ENCODE measurements around the gene DISP2. TPM values are rescaled to one million over a fixed set of nuclear protein-coding genes. Genes with fewer than 3 reads are reported as not detected.

The DISP2 gene
- total RNA-seq, 2 experiments from 2014 or later: 0.02 to 0.05 TPM

DNA sequence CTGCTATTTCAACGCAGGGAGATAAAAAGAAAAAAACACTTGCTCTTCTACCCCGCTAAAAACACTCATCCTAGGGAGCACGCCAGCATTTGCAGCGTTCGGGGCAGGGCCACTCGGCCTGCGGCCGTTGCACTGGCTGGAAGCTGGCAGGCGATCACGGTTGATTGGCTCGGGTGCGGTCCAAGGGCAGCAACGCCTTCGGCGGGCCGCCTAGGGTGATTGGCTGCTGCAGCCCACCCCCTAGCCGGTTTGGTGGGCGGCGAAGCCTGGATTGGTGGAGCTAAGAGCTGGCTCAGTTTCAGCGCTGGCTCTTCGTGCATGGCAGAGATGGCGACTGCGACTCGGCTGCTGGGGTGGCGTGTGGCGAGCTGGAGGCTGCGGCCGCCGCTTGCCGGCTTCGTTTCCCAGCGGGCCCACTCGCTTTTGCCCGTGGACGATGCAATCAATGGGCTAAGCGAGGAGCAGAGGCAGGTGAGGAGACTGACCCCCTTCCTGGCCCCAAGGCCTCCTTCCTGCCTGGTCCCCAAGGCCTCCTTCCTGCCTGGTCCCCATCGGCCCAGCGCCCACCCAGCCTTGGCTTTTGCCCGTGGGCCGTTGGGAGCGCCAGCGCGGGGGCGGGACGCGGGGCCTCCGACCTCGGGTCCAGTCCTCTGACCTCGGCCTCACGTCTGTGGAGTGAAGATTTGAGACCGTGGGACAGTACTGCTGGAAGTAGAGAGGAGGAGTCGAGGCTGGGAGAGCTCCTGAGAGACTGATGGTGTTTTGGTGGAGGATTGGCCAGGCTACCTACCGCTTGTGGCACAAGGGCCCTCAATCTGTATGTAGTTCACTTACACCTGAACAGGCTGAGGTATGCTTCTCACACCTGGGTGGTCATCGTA lies 47.7 kb downstream of the DISP2 start, which contains the start of gene IVD:
Gene IVD (plus strand): TSS at position 295 of the 881 bp plus-strand sequence. CDS start 33 bp downstream, at position 328.
- Mint-ChIP-seq H3K4me3 (peak within 1 kb of the TSS; percentile 69), H3K4me1 (ENCODE audit: low read depth) (peaks cover 49% of the 10 kb centered on the region), H3K9me3 (no peaks in the 10 kb centered on the region), H3K27ac (peak within 1 kb of the TSS; percentile 65), H3K36me3 (peaks cover 15% of the 10 kb centered on the region), H3K27me3 (no peaks in the 10 kb centered on the region)
- ChIA-PET CTCF (interaction anchor here (0.9 to 3.4 kb wide), 8 partner anchors 16 to 131 kb away, joined by 3 to 15 read pairs (median 4); partner anchors contain the start of gene PLCB2), POLR2A (interaction anchor here (1.0 to 1.8 kb wide), 6 partner anchors 11 to 98 kb away, joined by 3 to 6 read pairs (median 4); partner anchors contain the start of genes KNSTRN and PLCB2)
- DNase-seq: peak; percentile 95
- intact Hi-C loops (cut with micrococcal nuclease): loop anchor here (1.0 to 10.0 kb wide), 4 partner anchors 23 to 289 kb away; partner anchors contain the start of genes BAHD1, KNSTRN and RAD51

DNA sequence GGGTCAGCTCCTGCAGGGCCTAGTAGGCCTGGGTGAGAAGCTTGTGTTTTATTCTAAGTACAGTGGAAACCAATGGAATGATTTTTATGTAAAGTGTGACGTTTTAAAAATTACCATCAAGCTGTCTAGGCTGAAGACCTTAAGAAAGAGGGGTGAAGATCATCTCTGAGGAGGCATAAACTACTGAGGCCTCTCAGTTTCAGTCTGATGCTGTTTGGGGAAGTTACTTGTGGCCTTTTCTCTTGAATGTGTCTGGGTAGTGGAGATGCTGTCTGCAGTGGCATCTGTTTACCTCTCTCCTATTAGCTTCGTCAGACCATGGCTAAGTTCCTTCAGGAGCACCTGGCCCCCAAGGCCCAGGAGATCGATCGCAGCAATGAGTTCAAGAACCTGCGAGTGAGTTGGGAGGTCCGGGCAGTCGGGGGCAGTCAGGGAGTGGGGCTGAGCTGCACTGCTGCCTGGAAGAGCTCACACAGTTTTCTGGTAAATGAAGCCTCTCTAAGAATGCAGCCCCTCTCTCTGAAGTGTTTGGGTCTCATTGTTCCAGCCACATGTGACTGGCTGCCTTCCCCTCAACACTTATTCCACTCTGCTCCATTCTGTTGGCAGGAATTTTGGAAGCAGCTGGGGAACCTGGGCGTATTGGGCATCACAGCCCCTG lies 49.4 kb downstream of the DISP2 start:
- ChIA-PET CTCF (interaction anchor here (0.6 to 3.4 kb wide), 6 partner anchors 15 to 99 kb away, joined by 3 to 15 read pairs (median 9); partner anchors contain the start of gene PLCB2), POLR2A (interaction anchor here (1.8 kb wide), 1 partner anchor 25 kb away, joined by 4 read pairs; the partner anchor contains the start of gene KNSTRN)
- intact Hi-C loops (cut with micrococcal nuclease): loop anchor here (10.0 kb wide), 1 partner anchor 287 kb away; the partner anchor contains the start of gene RAD51
- Mint-ChIP-seq H3K9me3 (no peaks in the 10 kb centered on the region), H3K4me3 (peak overlapping the region; percentile 29), H3K27me3 (no peaks in the 10 kb centered on the region), H3K4me1 (ENCODE audit: low read depth) (peaks cover 49% of the 10 kb centered on the region), H3K36me3 (peaks cover 31% of the 10 kb centered on the region), H3K27ac (peak overlapping the region; percentile 40)
- DNase-seq: no peak

DNA sequence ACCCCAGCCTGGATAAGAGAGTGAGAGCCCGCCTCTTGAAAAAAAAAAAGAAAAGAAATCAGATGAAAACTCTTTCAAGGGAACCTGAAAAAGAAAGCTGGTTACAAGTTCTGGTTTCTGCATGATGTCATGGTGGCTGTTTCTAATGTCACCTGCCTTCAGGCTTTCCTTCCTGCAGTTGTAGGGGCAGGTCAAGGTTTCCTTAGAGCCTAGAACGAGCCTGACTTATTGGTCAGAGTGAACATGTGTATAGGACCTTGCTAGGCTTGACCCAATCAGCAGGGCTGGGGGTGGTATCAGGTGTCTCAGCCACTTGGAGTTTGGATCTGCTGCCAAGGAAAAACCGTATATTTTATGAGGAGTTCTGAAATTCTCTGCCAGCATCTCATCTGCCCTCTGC lies 51.3 kb downstream of the DISP2 start:
- Mint-ChIP-seq H3K9me3 (no peaks in the 10 kb centered on the region), H3K4me1 (ENCODE audit: low read depth) (peaks cover 42% of the 10 kb centered on the region), H3K27me3 (no peaks in the 10 kb centered on the region), H3K36me3 (peaks cover 39% of the 10 kb centered on the region), H3K4me3 (no peak overlapping the region), H3K27ac (no peak overlapping the region)
- POLR2A ChIA-PET: interaction anchor here (0.7 to 0.9 kb wide), 2 partner anchors 9 to 87 kb away, joined by 3 read pairs; no protein-coding TSS in a partner anchor
- intact Hi-C loops (cut with micrococcal nuclease): loop anchor here (10.0 kb wide), 1 partner anchor 285 kb away; the partner anchor contains the start of gene RAD51
- CTCF ChIA-PET: no interaction called here
- no peak for DNase-seq

DNA sequence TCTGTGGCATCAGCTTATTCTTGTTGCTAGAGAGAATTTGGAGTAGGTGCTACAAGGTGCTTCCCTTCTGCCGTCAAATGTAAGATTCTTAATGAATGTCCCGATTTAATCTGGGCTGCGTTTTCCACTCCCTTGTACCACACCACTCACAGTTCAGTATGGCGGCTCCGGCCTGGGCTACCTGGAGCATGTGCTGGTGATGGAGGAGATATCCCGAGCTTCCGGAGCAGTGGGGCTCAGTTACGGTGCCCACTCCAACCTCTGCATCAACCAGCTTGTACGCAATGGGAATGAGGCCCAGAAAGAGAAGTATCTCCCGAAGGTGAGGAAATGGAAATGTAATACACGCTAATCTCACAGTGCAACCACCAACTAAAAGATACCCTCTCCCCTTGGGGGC lies 52.5 kb downstream of the DISP2 start:
- CTCF ChIA-PET: interaction anchor here (0.6 to 1.3 kb wide), 2 partner anchors 73 to 1719 kb away, joined by 3 to 4 read pairs; no protein-coding TSS in a partner anchor
- POLR2A ChIA-PET: interaction anchor here (0.6 to 1.1 kb wide), 2 partner anchors 12 to 47 kb away, joined by 3 read pairs; no protein-coding TSS in a partner anchor
- Mint-ChIP-seq H3K4me3 (no peak overlapping the region), H3K36me3 (peaks cover 44% of the 10 kb centered on the region), H3K27me3 (no peaks in the 10 kb centered on the region), H3K27ac (no peak overlapping the region), H3K9me3 (no peaks in the 10 kb centered on the region), H3K4me1 (ENCODE audit: low read depth) (peaks cover 31% of the 10 kb centered on the region)
- intact Hi-C loops (cut with micrococcal nuclease): no loop called here
- DNase-seq: no peak

DNA sequence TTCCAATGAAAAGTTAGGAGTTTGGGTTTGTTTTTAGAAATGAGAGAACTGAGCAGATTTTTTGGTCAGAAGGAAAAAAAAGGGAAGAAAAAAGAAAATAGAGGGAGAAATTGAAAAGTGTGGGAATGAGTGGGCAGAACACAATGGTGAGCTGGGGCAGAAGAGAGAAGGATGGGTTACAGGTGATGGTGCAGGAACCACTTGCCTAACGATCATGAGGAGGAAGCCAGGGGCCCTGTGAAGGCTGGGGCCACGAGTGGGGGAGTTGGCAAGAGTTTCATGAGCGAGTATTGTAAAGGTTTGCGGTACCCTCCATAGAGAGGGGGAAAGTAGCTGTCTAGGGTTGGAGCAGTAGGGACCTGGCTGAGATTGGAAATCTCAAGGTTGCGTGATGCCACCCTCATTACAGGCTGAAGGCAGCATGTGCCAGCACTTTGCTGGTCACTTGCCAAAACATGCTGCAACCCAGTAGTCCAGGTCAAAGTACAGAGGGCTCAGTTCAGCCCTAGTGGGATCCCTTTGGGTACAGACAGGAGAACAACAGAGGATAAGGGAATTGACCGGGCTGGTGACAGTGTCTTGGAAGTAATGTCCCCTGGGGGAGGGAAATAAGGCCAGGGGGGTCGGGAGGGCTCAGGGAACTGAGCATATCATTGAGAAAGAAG lies 54.2 kb downstream of the DISP2 start:
- Mint-ChIP-seq H3K4me3 (no peak overlapping the region), H3K4me1 (ENCODE audit: low read depth) (peaks cover 21% of the 10 kb centered on the region), H3K27me3 (no peaks in the 10 kb centered on the region), H3K36me3 (peaks cover 44% of the 10 kb centered on the region), H3K27ac (no peak overlapping the region), H3K9me3 (no peaks in the 10 kb centered on the region)
- DNase-seq: no peak
- intact Hi-C loops (cut with micrococcal nuclease): no loop called here
- POLR2A ChIA-PET: no interaction called here
- CTCF ChIA-PET: no interaction called here

DNA sequence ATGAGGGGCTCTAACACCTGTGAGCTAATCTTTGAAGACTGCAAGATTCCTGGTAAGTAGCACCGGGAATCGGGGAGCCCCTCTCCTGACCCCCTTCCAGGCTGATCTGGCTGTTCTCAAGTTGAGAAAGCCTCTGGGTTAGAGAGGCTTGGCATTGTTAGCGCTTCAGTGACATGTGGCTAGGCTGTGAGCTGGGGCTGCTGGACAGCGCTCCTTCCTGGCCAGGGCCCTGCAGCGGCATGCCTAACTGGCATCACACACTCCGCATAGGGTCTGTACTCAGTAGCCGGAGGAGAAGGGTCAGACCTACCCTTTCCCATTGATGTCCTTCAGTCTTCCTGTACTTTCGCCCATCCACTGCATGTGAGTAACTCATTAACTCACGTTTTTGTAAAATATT lies 55.0 kb downstream of the DISP2 start:
- intact Hi-C loops (cut with micrococcal nuclease): no loop called here
- ChIA-PET CTCF (no interaction called here), POLR2A (no interaction called here)
- H3K4me1 Mint-ChIP-seq (ENCODE audit: low read depth): peaks cover 17% of the 10 kb centered on the region
- H3K27ac Mint-ChIP-seq: no peak overlapping the region
- H3K9me3 Mint-ChIP-seq: no peaks in the 10 kb centered on the region
- no peak overlapping the region for H3K4me3 Mint-ChIP-seq
- peaks cover 42% of the 10 kb centered on the region for H3K36me3 Mint-ChIP-seq
- no peaks in the 10 kb centered on the region for H3K27me3 Mint-ChIP-seq
- DNase-seq: no peak

DNA sequence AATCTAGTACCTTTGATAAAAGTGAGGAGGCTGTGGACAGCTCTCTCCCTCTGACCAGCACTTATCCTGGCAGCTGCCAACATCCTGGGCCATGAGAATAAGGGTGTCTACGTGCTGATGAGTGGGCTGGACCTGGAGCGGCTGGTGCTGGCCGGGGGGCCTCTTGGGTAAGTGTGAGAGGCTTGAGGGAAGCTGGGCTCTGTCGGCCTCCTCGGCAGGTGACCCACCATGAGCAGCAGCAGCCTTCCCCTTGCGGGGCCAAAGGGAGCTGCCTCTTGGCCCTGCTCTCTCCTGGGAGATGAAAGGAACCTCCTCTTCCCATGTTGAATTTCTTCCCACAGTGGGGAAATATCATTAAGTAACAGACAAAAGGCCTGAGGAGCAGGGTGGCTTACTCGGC lies 56.8 kb downstream of the DISP2 start:
- peaks cover 3% of the 10 kb centered on the region for H3K4me1 Mint-ChIP-seq (ENCODE audit: low read depth)
- POLR2A ChIA-PET: no interaction called here
- CTCF ChIA-PET: interaction anchor here (1.2 to 3.7 kb wide), 3 partner anchors 48 to 105 kb away, joined by 3 to 13 read pairs (median 7); no protein-coding TSS in a partner anchor
- H3K9me3 Mint-ChIP-seq: no peaks in the 10 kb centered on the region
- peaks cover 37% of the 10 kb centered on the region for H3K36me3 Mint-ChIP-seq
- no peak for DNase-seq
- H3K27me3 Mint-ChIP-seq: no peaks in the 10 kb centered on the region
- H3K27ac Mint-ChIP-seq: no peak overlapping the region
- intact Hi-C loops (cut with micrococcal nuclease): no loop called here
- no peak overlapping the region for H3K4me3 Mint-ChIP-seq

DNA sequence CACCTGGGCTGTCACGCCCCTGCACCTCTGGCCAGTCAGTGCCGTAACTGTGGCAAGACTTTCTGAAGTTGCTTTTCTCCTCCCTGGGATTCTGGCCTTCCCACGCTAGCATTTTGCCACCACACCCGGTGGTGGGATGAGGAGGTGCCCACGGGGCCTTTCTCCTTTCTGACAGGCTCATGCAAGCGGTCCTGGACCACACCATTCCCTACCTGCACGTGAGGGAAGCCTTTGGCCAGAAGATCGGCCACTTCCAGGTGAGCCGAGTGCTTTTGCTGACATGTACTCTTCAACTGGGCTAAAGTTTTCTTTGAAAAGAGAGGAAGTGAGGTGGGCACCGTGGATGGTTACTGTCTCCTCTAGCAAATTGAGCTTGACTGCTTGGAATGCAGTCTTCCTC lies 57.2 kb downstream of the DISP2 start:
- ChIA-PET CTCF (interaction anchor here (2.2 to 3.7 kb wide), 2 partner anchors 48 to 71 kb away, joined by 7 to 13 read pairs; no protein-coding TSS in a partner anchor), POLR2A (no interaction called here)
- Mint-ChIP-seq H3K4me1 (ENCODE audit: low read depth) (peaks cover under 1% of the 10 kb centered on the region), H3K9me3 (no peaks in the 10 kb centered on the region), H3K27ac (no peak overlapping the region), H3K36me3 (peaks cover 34% of the 10 kb centered on the region), H3K4me3 (no peak overlapping the region), H3K27me3 (no peaks in the 10 kb centered on the region)
- intact Hi-C loops (cut with micrococcal nuclease): no loop called here
- DNase-seq: no peak

DNA sequence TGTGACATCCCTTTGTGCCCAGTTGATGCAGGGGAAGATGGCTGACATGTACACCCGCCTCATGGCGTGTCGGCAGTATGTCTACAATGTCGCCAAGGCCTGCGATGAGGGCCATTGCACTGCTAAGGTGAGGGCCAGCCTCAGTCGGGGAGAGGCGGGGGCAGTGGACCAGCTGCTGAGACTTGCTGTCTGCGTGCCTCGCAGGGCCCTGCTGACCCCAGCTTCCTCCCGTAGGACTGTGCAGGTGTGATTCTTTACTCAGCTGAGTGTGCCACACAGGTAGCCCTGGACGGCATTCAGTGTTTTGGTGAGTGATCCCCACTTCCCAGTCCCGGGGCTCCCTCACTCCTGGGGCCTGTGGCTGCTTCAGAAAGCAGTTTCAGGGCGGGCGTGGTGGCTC lies 58.0 kb downstream of the DISP2 start:
- Mint-ChIP-seq H3K4me1 (ENCODE audit: low read depth) (no peaks in the 10 kb centered on the region), H3K4me3 (no peak overlapping the region), H3K9me3 (no peaks in the 10 kb centered on the region), H3K36me3 (peaks cover 25% of the 10 kb centered on the region), H3K27ac (no peak overlapping the region), H3K27me3 (no peaks in the 10 kb centered on the region)
- ChIA-PET CTCF (interaction anchor here (3.7 kb wide), 1 partner anchor 49 kb away, joined by 13 read pairs; no protein-coding TSS in a partner anchor), POLR2A (interaction anchor here (1.3 kb wide), 1 partner anchor 10 kb away, joined by 4 read pairs; the partner anchor contains the start of gene IVD)
- no peak for DNase-seq
- intact Hi-C loops (cut with micrococcal nuclease): no loop called here

DNA sequence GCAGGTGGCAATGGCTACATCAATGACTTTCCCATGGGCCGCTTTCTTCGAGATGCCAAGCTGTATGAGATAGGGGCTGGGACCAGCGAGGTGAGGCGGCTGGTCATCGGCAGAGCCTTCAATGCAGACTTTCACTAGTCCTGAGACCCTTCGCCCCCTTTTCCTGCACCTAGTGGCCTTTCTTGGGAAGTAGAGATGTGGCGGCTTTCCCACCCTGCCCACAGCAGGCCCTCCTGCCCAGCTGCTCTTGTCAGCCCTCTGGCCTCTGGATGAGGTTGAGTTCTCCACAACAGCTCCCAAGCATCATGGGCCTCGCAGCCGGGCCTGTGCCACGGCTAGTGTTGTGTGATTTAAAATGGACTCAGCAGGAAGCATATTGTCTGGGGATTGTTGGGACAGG lies 60.1 kb downstream of the DISP2 start:
- H3K27me3 Mint-ChIP-seq: no peaks in the 10 kb centered on the region
- H3K4me3 Mint-ChIP-seq: no peak overlapping the region
- POLR2A ChIA-PET: interaction anchor here (0.6 to 1.0 kb wide), 2 partner anchors 9 to 171 kb away, joined by 3 to 5 read pairs; no protein-coding TSS in a partner anchor
- no peaks in the 10 kb centered on the region for H3K4me1 Mint-ChIP-seq (ENCODE audit: low read depth)
- no peak overlapping the region for H3K27ac Mint-ChIP-seq
- H3K9me3 Mint-ChIP-seq: no peaks in the 10 kb centered on the region
- intact Hi-C loops (cut with micrococcal nuclease): no loop called here
- DNase-seq: no peak
- CTCF ChIA-PET: interaction anchor here (1.3 to 3.7 kb wide), 2 partner anchors 51 to 143 kb away, joined by 6 to 13 read pairs; no protein-coding TSS in a partner anchor
- H3K36me3 Mint-ChIP-seq: peaks cover 8% of the 10 kb centered on the region

DNA sequence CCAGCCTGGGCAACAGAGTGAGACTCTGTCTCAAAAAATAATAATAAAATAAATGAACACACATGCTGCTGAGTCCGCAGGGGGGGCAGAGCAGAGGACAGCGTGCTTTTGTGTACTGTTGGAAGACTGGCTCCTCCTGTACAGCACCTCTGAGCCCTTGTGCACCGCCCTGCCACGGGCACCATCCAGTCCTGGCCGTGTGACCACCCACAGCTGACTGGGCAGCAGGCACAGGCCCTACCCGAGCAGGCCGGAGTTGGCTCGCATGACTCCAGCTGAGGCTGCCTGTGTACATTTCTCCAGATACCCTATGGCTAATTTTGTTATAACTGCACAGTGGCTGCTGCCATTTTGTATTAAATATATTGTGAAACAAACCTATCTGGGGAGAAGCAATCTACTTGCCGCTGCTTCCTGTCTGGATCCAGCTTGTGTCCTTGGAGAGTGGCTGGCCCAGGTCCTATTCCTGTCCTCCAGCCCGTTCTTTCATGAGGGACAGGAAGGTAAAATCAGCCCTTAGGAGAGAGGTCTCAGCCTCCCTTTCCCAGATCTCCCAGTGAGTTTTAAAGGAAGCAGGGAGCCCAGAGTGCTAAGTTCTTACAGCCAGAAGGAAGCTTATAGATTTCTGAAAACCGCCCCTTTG lies 62.2 kb downstream of the DISP2 start:
- DNase-seq: no peak
- Mint-ChIP-seq H3K27me3 (no peaks in the 10 kb centered on the region), H3K27ac (no peak overlapping the region), H3K9me3 (no peaks in the 10 kb centered on the region), H3K4me1 (ENCODE audit: low read depth) (no peaks in the 10 kb centered on the region), H3K4me3 (no peak overlapping the region), H3K36me3 (peaks cover 1% of the 10 kb centered on the region)
- intact Hi-C loops (cut with micrococcal nuclease): loop anchor here (5.0 kb wide), 1 partner anchor 138 kb away; the partner anchor contains the start of gene ANKRD63
- ChIA-PET POLR2A (no interaction called here), CTCF (interaction anchor here (0.6 to 8.8 kb wide), 6 partner anchors 26 to 519 kb away, joined by 3 to 216 read pairs (median 4); partner anchors contain the start of genes CCDC9B and PLCB2)
